Large intestine (tissue), 3 donors: Measurements from ENCODE around the gene LRP2. TPM values are rescaled to one million over a fixed set of nuclear protein-coding genes. Genes with fewer than 3 reads are reported as not detected.

Experiments
- DNase-seq, 2 donors: peaks; one replicate each; pipeline versions ENCODE4 v3.0.0 to v3.0.0-alpha.2; 2013
- H3K27ac ChIP-seq: one replicate; pipeline ENCODE4 v1.5.1; 2013; ENCODE audit warnings: low read length
- H3K27me3 ChIP-seq: 2 replicates; pipeline ENCODE4 v1.6.1; 2013; ENCODE audit warnings: low read length; ENCODE audit not compliant: control insufficient read depth, insufficient read depth
- H3K36me3 ChIP-seq: 2 replicates; pipeline ENCODE4 v1.6.1; 2013; ENCODE audit warnings: low read length; ENCODE audit not compliant: control insufficient read depth, insufficient read depth
- H3K4me1 ChIP-seq: one replicate; pipeline ENCODE4 v1.6.1; 2013; ENCODE audit warnings: low read length; ENCODE audit not compliant: control insufficient read depth, insufficient read depth
- H3K4me3 ChIP-seq: one replicate; pipeline ENCODE4 v1.5.1; 2013; ENCODE audit warnings: low read length
- H3K9me3 ChIP-seq: one replicate; pipeline ENCODE4 v1.6.1; 2013; ENCODE audit warnings: mild to moderate bottlenecking, low read depth, low read length, moderate library complexity; ENCODE audit not compliant: control insufficient read depth
- WGBS: methylation state at CpG from one replicate; pipeline ENCODE4 v1.1.5; 2013; ENCODE audit warnings: low lambda C conversion rate; ENCODE audit not compliant: insufficient coverage; 5-methylcytosine and 5-hydroxymethylcytosine counted together
- polyA plus RNA-seq: library from polyadenylated mRNA; unstranded; fragments of 120-200 nt; gene quantifications from one replicate; pipeline ENCODE4 v1.2.1, GENCODE V29; 2013

The LRP2 gene
- polyA plus RNA-seq, 1 donor, result 4.4 TPM

DNA sequence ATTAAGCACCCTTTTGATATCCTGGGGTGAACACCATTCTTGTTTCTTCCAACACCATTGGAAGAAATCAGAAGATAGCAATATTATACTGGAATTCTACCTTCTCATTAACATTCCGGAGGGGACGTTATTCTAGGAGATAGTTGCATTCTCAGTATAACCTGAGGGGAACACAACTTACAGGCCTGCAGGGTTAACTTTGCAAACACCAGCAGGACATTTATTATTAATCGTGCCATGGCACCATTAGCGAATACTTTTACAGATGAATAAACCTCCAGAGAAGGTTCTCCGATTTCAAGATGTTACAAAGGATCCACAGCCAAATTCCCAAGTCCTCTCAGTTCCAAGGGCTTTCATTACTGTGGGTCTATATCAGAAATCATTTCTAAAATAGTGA, 184.0 kb downstream of the LRP2 start:
- Histone ChIP-seq H3K36me3 (peaks cover 8% of the 10 kb centered on the region), H3K27me3 (no peaks in the 10 kb centered on the region), H3K9me3 (no peaks in the 10 kb centered on the region), H3K27ac (no peak overlapping the region), H3K4me1 (no peaks in the 10 kb centered on the region), H3K4me3 (no peak overlapping the region)
- WGBS, result no CpG with 5 or more reads among the region's 5 CpGs
- DNase-seq, result no peak

GRCh38 chr2:169175112-169175511, 187.2 kb downstream of the LRP2 start:
- WGBS, result no CpG with 5 or more reads among the region's 10 CpGs
- no peak for DNase-seq
- no peaks in the 10 kb centered on the region for H3K4me1 ChIP-seq

GRCh38 chr2:169173876-169174275, 188.5 kb downstream of the LRP2 start:
- Histone ChIP-seq H3K36me3 (peaks cover 6% of the 10 kb centered on the region), H3K9me3 (no peaks in the 10 kb centered on the region), H3K4me1 (no peaks in the 10 kb centered on the region), H3K27me3 (no peaks in the 10 kb centered on the region), H3K4me3 (no peak overlapping the region), H3K27ac (no peak overlapping the region)
- no peak for DNase-seq
- 100% methylated on average over 1 of the region's 9 CpGs for WGBS

More at GRCh38 chr2:169175112-169175511, 187.2 kb downstream of the LRP2 start:
- no peaks in the 10 kb centered on the region for H3K9me3 ChIP-seq
- no peak overlapping the region for H3K4me3 ChIP-seq
- no peaks in the 10 kb centered on the region for H3K27me3 ChIP-seq
- no peak overlapping the region for H3K27ac ChIP-seq
- H3K36me3 ChIP-seq, result peaks cover 6% of the 10 kb centered on the region

- H3K4me3 ChIP-seq, result no peak overlapping the region
- no CpG with 5 or more reads among the region's 2 CpGs for WGBS
Observed at GRCh38 chr2:169172914-169173313, 189.4 kb downstream of the LRP2 start.

GRCh38 chr2:169172151-169172735, 190.1 kb downstream of the LRP2 start:
- H3K4me1 ChIP-seq, result no peaks in the 10 kb centered on the region

More at GRCh38 chr2:169172914-169173313, 189.4 kb downstream of the LRP2 start:
- H3K27ac ChIP-seq, result no peak overlapping the region
- H3K36me3 ChIP-seq, result peaks cover 10% of the 10 kb centered on the region
- H3K4me1 ChIP-seq, result no peaks in the 10 kb centered on the region
- H3K9me3 ChIP-seq, result no peaks in the 10 kb centered on the region
- DNase-seq, result no peak
- no peaks in the 10 kb centered on the region for H3K27me3 ChIP-seq

GRCh38 chr2:169165791-169166190, 196.5 kb downstream of the LRP2 start:
- Histone ChIP-seq H3K4me3 (no peak overlapping the region), H3K4me1 (no peaks in the 10 kb centered on the region), H3K27ac (no peak overlapping the region), H3K27me3 (no peaks in the 10 kb centered on the region), H3K9me3 (no peaks in the 10 kb centered on the region), H3K36me3 (peaks cover 14% of the 10 kb centered on the region)
- DNase-seq, result no peak
- 100% methylated on average over 3 of the region's 3 CpGs for WGBS

More at GRCh38 chr2:169172151-169172735, 190.1 kb downstream of the LRP2 start:
- Histone ChIP-seq H3K27me3 (no peaks in the 10 kb centered on the region), H3K9me3 (no peaks in the 10 kb centered on the region), H3K27ac (no peak overlapping the region), H3K36me3 (peaks cover 10% of the 10 kb centered on the region), H3K4me3 (no peak overlapping the region)
- DNase-seq, result no peak
- WGBS, result 100% methylated on average over 1 of the region's 2 CpGs

GRCh38 chr2:169164311-169164710, 198.0 kb downstream of the LRP2 start:
- Histone ChIP-seq H3K36me3 (peaks cover 14% of the 10 kb centered on the region), H3K27ac (no peak overlapping the region), H3K4me1 (no peaks in the 10 kb centered on the region), H3K27me3 (no peaks in the 10 kb centered on the region), H3K4me3 (no peak overlapping the region), H3K9me3 (no peaks in the 10 kb centered on the region)
- DNase-seq, result no peak
- no CpG with 5 or more reads among the region's 2 CpGs for WGBS

GRCh38 chr2:169162613-169163012, 199.7 kb downstream of the LRP2 start:
- Histone ChIP-seq H3K27ac (no peak overlapping the region), H3K4me3 (no peak overlapping the region), H3K27me3 (no peaks in the 10 kb centered on the region), H3K4me1 (no peaks in the 10 kb centered on the region), H3K36me3 (peaks cover 10% of the 10 kb centered on the region), H3K9me3 (no peaks in the 10 kb centered on the region)
- no peak for DNase-seq
- no CpG with 5 or more reads among the region's 4 CpGs for WGBS

DNA sequence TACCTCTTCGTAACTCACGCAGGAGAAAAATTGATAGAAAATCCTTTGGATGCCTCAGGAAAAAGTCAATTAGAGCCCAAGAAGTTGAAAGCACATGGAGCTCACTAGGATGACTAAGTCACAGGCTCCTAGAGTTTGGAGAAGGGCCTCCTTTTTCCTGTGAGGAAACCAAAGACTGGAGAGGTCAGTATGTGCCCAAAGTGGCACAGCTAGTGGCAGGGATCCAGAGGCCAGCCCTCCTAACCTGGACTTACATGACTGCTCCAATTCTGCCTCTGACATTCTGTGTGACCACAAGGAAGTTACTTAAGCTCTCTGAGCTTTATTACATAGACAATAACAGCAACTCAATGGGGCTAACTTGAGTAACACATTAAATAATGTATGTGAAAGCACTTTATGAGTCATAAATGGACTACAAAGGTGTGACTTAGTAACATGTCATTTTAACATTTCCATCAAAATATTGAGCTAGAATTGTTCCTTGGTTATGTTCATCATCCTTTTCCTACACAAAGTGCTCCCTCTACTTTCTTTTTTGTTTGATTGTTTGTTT, 201.3 kb downstream of the LRP2 start:
- Histone ChIP-seq H3K4me3 (no peak overlapping the region), H3K36me3 (peaks cover 12% of the 10 kb centered on the region), H3K27me3 (no peaks in the 10 kb centered on the region), H3K4me1 (no peaks in the 10 kb centered on the region), H3K9me3 (no peaks in the 10 kb centered on the region), H3K27ac (no peak overlapping the region)
- WGBS, result 100% methylated on average over 2 of the region's 2 CpGs
- DNase-seq, result no peak

DNA sequence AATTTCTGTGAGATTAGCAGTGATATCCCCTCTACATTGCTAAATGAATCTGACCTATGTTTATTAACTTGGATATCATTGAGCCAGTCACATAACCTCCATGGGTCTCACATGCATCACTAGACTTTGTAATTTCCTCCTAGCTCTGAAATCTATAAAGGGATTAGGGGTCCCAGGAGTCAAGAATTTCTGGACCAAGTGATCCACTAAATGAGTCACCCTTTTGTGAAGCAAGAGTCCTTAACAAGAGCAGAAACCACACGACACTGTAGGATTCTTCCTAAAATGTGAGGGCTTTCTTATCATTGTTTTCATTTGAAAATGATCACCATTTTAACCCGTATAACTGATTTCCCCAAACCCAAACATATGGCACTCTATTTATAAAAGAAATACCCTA, 202.6 kb downstream of the LRP2 start:
- H3K4me1 ChIP-seq, result no peaks in the 10 kb centered on the region
- H3K9me3 ChIP-seq, result no peaks in the 10 kb centered on the region
- peaks cover 12% of the 10 kb centered on the region for H3K36me3 ChIP-seq
- DNase-seq, result no peak
- H3K27me3 ChIP-seq, result no peaks in the 10 kb centered on the region
- no peak overlapping the region for H3K27ac ChIP-seq
- no peak overlapping the region for H3K4me3 ChIP-seq
- WGBS, result 100% methylated on average over 1 of the region's 2 CpGs

- Histone ChIP-seq H3K27ac (no peak overlapping the region), H3K9me3 (no peaks in the 10 kb centered on the region), H3K4me3 (no peak overlapping the region), H3K4me1 (no peaks in the 10 kb centered on the region), H3K36me3 (peaks cover 9% of the 10 kb centered on the region), H3K27me3 (no peaks in the 10 kb centered on the region)
- no peak for DNase-seq
- no CpG with 5 or more reads among the region's 1 CpG for WGBS
Observed at GRCh38 chr2:169158874-169159273, 203.5 kb downstream of the LRP2 start.
